Measurements from ENCODE around the gene FCHSD1.
A peak's percentile ranks its signal among the peaks of the same experiment; 100 is the strongest.

Gene FCHSD1

GRCh38 chr5:141672841-141673813 lies 21.9 kb upstream of the FCHSD1 start:
- no peak for DNase-seq

- DNase-seq = no peak
Observed at GRCh38 chr5:141672071-141672840, 21.0 kb upstream of the FCHSD1 start.

GRCh38 chr5:141669520-141669919 lies 18.3 kb upstream of the FCHSD1 start:
- DNase-seq = no peak

GRCh38 chr5:141668601-141669265 lies 17.5 kb upstream of the FCHSD1 start:
- no peak for DNase-seq

- DNase-seq = no peak
Observed at GRCh38 chr5:141665995-141666940, 15.1 kb upstream of the FCHSD1 start.

GRCh38 chr5:141664733-141665461 lies 13.7 kb upstream of the FCHSD1 start:
- peak; percentile 57 for DNase-seq

GRCh38 chr5:141663506-141663905 lies 12.3 kb upstream of the FCHSD1 start:
- no peak for DNase-seq

DNA sequence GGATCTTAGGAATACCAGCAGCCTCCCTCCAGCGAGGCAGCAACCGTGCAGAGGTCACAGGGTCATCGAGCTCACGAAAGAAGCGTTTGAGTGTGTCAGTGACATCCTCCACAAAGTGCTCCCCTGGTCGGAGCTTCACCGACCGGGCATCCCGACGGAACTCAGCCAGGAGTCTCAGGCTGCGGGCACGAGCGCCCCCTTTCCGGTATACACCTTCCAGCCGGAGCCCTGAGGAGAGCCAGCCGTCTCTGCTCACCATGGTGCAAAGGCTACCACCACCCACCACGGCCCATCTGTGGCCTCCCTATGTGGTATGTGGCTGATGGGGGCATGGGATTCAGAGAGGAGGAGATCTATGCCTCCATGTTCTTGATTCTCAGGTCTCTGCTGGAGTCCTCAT lies 10.8 kb upstream of the FCHSD1 start:
- no peak for DNase-seq

GRCh38 chr5:141657937-141658545 lies 6.8 kb upstream of the FCHSD1 start:
- DNase-seq = no peak

DNA sequence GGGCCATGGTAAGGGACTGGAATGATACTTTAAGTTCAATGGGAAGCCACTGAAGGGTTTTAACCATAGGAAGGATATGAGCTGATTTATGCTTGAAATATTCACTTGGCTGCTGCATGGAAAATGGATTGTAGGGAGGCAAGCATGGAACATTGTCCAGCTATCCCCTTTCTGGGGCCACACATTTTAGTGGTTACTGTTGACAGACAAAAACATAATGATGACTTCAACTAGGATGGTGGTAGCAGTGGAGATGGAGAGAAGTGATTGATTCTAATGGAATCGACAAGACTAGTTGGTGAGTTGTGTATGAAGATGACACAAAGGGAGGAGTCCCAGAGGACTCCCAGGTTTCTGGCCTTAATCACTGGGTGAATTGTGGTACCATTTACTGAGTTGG lies 6.2 kb upstream of the FCHSD1 start:
- no peak for DNase-seq

GRCh38 chr5:141656396-141656795 lies 5.2 kb upstream of the FCHSD1 start:
- DNase-seq = no peak

- DNase-seq = no peak
Observed at GRCh38 chr5:141655020-141655419, 3.8 kb upstream of the FCHSD1 start.

DNA sequence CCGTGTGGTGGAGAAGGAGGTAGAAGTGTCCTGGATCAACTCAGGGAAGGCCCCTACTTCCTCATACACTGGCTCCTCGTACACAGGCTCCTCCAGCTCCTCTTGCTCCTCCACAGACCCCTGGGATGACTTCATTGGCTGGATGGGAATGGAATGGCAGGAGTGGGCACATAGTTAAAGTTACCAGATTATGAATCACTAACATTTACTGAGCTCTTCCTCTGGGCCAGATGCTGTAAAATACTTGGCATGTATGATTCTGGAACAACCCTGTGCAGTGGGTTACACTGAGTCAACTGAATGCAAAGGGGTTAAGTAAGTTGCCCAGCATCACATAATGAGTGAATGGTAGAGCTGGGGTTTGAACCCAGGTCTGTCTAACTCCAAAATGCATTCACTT lies 3.1 kb upstream of the FCHSD1 start:
- no peak for DNase-seq

GRCh38 chr5:141651728-141652105 lies 499 bp upstream of the FCHSD1 start:
- DNase-seq = no peak

DNA sequence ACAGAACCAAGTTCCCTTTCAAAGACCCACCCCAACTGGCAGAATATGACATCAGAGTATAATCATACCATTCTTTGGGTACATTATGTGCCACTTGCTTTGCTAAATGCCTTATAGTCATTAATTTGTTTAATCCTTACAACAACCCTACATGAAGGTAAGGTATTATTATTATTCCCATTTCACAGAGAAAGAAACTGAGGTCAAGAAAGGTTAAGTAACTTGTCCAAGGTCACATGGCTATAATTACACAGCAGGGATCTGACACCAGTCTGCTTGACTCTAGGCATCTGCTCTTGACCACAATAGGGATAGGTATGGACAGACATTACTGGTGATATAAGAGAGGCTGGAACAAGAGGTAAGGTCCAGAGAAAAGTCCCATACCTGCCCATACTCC lies 1.2 kb downstream of the FCHSD1 start:
- no peak for DNase-seq

DNA sequence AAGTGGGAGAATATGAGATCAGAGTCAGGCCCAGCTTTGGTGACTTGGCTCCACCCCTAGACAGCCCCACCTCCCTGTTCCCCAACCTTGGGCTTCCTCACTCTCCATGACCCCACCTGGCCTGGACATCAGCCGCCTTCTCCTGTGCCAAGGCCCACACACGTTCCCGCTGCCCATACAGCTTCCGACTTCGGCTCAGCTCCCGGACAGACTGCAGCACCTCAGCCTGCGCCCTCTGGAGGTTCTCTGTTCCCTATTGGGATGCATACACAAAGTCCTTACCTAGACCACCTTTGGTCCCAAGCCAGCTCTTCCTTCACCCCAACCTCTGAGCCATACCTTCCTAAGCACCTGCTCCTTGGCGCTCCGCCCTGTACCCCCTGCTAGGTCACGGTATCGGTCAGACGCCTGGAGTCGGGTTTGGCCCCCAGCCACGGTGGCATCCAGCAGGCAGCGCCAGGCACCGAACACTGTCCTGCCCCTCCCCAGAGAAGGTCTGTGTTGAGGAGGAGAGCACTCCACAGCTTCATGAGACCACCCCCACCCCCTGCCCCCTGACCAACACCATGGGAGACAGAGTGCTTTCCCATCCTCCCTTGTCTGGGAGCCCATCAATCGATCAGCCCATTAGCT lies 2.0 kb downstream of the FCHSD1 start:
- DNase-seq = no peak

- DNase-seq = no peak
Observed at GRCh38 chr5:141647851-141648250, 3.4 kb downstream of the FCHSD1 start.

DNA sequence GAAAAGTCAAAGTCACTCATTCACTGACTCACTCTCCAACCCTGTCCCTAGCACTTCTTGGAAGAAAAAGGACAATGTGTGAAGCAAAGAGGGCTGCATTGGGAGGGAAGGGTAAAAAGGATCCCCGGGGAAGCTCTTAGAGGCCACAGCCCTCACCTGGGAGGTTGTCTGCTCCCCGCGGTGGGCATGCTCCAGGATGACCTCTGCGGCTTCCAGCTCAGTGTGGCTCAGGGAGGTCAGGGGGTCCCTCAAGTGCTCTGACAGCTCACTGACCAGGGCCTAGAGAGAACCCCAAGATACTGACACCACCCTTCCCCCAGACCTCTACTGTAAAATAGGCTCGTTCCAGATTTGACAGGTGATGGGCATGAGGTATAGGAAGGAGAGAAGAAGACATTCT lies 4.0 kb downstream of the FCHSD1 start:
- DNase-seq = no peak

DNA sequence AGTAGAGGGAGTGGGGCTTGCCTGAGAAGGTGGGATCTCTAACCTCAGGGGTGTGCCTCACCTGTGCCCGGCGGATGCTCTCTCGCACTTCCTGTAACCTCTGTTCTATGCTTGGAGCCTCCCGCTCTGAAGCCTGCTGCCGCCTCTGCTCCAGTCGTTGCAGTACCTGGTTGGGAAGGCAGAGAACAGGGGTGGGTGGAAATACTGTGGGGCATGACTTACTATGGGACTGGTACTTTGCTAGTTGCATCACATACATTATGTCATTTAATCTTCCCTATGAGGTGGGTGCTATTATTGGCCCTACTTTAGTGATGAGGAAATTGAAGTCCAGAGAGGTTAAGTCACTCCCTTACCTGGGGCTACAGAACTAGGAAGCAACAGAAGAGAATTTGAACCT lies 5.2 kb downstream of the FCHSD1 start:
- DNase-seq = no peak

- DNase-seq = no peak
Observed at GRCh38 chr5:141641634-141642267, 9.5 kb downstream of the FCHSD1 start.
